SU-DHL-6 (cell line): Measurements from ENCODE around the gene SAMD14.

Source experiments
- H2AFZ ChIP-seq: fragments of 200-600 bp; sonication (generic); 2 replicates; pipeline ENCODE4 v1.6.1; 2014; ENCODE audit warnings: low read depth, mild to moderate bottlenecking, moderate library complexity, mixed read lengths, antibody characterized with exemption, low read length; ENCODE audit not compliant: severe bottlenecking
- H3F3A ChIP-seq: fragments of 200-600 bp; shearing (Covaris generic); 2 replicates; pipeline ENCODE4 v1.6.0; 2016; ENCODE audit warnings: antibody characterized with exemption, mild to moderate bottlenecking; ENCODE audit not compliant: insufficient read depth
- H3K27ac ChIP-seq: fragments of 200-600 bp; sonication (generic); 2 replicates; pipeline ENCODE4 v1.5.1; 2016; ENCODE audit warnings: low read depth, mild to moderate bottlenecking, low read length, moderate library complexity, mixed read lengths
- H3K27me3 ChIP-seq: fragments of 200-600 bp; sonication (generic), shearing (Covaris generic); 2 replicates; pipeline ENCODE4 v1.6.0; 2014; ENCODE audit warnings: mild to moderate bottlenecking, low read length
- H3K36me3 ChIP-seq: fragments of 200-600 bp; sonication (generic); 2 replicates; pipeline ENCODE4 v1.6.1; 2014; ENCODE audit warnings: mild to moderate bottlenecking, low read length, mixed read lengths
- H3K4me2 ChIP-seq: fragments of 300-600, 200-600 bp; shearing (Covaris generic), sonication (generic); 2 replicates; pipeline ENCODE4 v1.6.0; 2014; ENCODE audit warnings: low read length, low read depth, mild to moderate bottlenecking; ENCODE audit not compliant: poor library complexity, severe bottlenecking
- H3K4me3 ChIP-seq: fragments of 200-600 bp; sonication (generic); 2 replicates; pipeline ENCODE4 v1.5.1; 2014; ENCODE audit warnings: antibody characterized with exemption, low read length, mild to moderate bottlenecking, mixed read lengths; ENCODE audit not compliant: insufficient read depth, poor library complexity, severe bottlenecking
- H3K79me2 ChIP-seq: fragments of 200-600 bp; sonication (generic); 2 replicates; pipeline ENCODE4 v1.6.1; 2014; ENCODE audit warnings: mild to moderate bottlenecking, low read length, moderate library complexity; ENCODE audit not compliant: insufficient read depth
- H3K9ac ChIP-seq: fragments of 200-600 bp; sonication (generic); 2 replicates; pipeline ENCODE4 v1.7.0; 2014; ENCODE audit warnings: mild to moderate bottlenecking, low read length
- H3K9me2 ChIP-seq: fragments of 200-600 bp; sonication (generic); replicated peaks from 2 replicates; pipeline ENCODE4 v1.6.1; 2014; ENCODE audit warnings: low read length; ENCODE audit not compliant: insufficient read depth
- H3K9me3 ChIP-seq: fragments of 200-600 bp; sonication (generic); 2 replicates; pipeline ENCODE4 v1.6.1; 2014; ENCODE audit warnings: low read length, mixed read lengths; ENCODE audit not compliant: insufficient read depth
- H4K20me1 ChIP-seq: fragments of 200-600 bp; sonication (generic); 2 replicates; pipeline ENCODE4 v1.6.1; 2014; ENCODE audit warnings: low read depth, mild to moderate bottlenecking, antibody characterized with exemption, low read length, moderate library complexity, mixed read lengths
- CTCF ChIP-seq: fragments of 200-600 bp; sonication (generic); IDR thresholded peaks from one replicate; pipeline ENCODE4 v1.5.1; 2017; ENCODE audit warnings: antibody characterized with exemption, mild to moderate bottlenecking, low read length, moderate library complexity; ENCODE audit not compliant: insufficient read depth, poor library complexity, severe bottlenecking
- EZH2phosphoT487 ChIP-seq: fragments of 200-600 bp; sonication (generic), shearing (Covaris generic); conservative IDR thresholded peaks from 2 replicates; pipeline ENCODE4 v1.6.1; 2018; ENCODE audit warnings: mild to moderate bottlenecking, antibody characterized with exemption, low read length, moderate library complexity, mixed read lengths

The SAMD14 gene

DNA sequence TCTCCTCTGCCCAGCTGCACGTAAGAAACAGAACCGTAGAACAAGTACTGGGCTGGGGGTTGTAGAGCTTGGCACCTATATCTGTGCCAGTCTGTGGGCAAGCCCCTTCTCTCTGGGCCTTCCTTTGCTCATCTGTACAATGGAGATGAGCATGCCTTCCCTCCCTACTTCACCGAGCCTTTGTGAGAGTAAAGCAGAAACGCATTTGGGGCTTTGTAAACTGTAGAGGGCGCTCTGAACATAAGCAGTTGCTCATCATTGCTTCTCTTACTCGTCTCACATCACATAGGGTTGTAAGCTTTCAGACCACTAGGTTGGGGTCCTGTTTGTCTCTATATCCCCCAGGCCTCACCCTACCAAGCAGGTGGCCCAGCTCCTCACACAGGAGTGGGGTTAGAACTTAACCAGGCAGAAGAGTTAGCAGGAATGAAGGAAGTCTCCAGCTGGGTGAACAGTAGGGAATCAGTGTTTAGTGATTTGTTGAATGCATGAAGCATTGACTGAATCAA, 15.1 kb downstream of the SAMD14 start:
- Histone ChIP-seq H3K27me3 (no peaks in the 10 kb centered on the region), H4K20me1 (no peaks in the 10 kb centered on the region), H3K9me3 (no peaks in the 10 kb centered on the region), H3K9ac (no peak overlapping the region), H3K27ac (no peak overlapping the region), H3K4me3 (no peak overlapping the region), H3K36me3 (no peaks in the 10 kb centered on the region), H3K79me2 (no peaks in the 10 kb centered on the region), H3K4me2 (no peak overlapping the region), H2AFZ (no peak overlapping the region), H3F3A (no peaks in the 10 kb centered on the region), H3K9me2 (no peaks in the 10 kb centered on the region)
- TF ChIP-seq EZH2phosphoT487 = no peak
- peak; percentile 69 for TF ChIP-seq CTCF

DNA sequence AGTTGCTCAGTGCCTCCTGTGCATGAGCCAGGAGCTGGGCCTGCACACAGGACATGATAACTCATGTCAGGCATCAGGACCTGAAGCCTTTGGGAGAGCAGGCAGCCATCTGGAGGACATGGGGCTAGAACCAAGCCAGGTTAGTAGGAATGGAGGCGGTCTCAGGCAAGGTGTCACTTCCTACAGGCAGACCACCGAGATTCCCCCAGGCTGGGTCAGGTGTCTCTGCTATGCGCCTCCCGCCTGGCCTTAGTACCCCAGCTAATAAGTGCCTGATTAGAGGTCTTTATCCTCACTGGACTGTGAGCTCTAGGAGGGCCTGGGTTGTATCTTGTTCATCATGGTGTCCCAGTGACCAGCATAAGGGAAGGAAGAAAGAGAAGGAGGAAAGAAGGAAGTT, 15.6 kb downstream of the SAMD14 start:
- no peak overlapping the region for H3K9ac ChIP-seq
- H3K27me3 ChIP-seq = no peaks in the 10 kb centered on the region
- H3K9me2 ChIP-seq = no peaks in the 10 kb centered on the region
- H3K4me2 ChIP-seq = no peak overlapping the region
- no peak overlapping the region for H2AFZ ChIP-seq
- no peak for TF ChIP-seq CTCF
- TF ChIP-seq EZH2phosphoT487 = no peak
- H3K9me3 ChIP-seq = no peaks in the 10 kb centered on the region
- no peak overlapping the region for H3K4me3 ChIP-seq
- no peaks in the 10 kb centered on the region for H3F3A ChIP-seq
- no peaks in the 10 kb centered on the region for H3K79me2 ChIP-seq
- no peak overlapping the region for H3K27ac ChIP-seq
- H4K20me1 ChIP-seq = no peaks in the 10 kb centered on the region
- no peaks in the 10 kb centered on the region for H3K36me3 ChIP-seq

- Histone ChIP-seq H2AFZ (no peak overlapping the region), H3K27ac (no peak overlapping the region), H3K36me3 (no peaks in the 10 kb centered on the region), H3K9me2 (no peaks in the 10 kb centered on the region), H3K27me3 (no peaks in the 10 kb centered on the region), H3K4me3 (no peak overlapping the region), H3F3A (no peaks in the 10 kb centered on the region), H3K9me3 (no peaks in the 10 kb centered on the region), H3K4me2 (no peak overlapping the region), H3K79me2 (no peaks in the 10 kb centered on the region), H4K20me1 (no peaks in the 10 kb centered on the region), H3K9ac (no peak overlapping the region)
- TF ChIP-seq CTCF (no peak), EZH2phosphoT487 (no peak)
These were observed 16.2 kb downstream of the SAMD14 start for GRCh38 chr17:50113624-50114320.
